Activated CD8-positive, alpha-beta memory T cell treated with anti-CD3 and anti-CD28 coated beads for 36 hours (primary cell): ENCODE measurements around the gene HPS1. TPM values are rescaled to one million over a fixed set of nuclear protein-coding genes. Genes with fewer than 3 reads are reported as not detected.

Experiments
- CTCF ChIA-PET: fragments of 350-600 bp; sonication (Branson Sonifier 250); formaldehyde crosslinking; loops from one replicate; lab custom pipeline; 2021; ENCODE audit warnings: antibody characterized with exemption; lab: Charles Lee
- POLR2A ChIA-PET: fragments of 350-600 bp; sonication (Branson Sonifier 250); formaldehyde crosslinking; loops from one replicate; lab custom pipeline; 2021; ENCODE audit warnings: antibody characterized with exemption; lab: Charles Lee
- total RNA-seq, 2 experiments: library from RNA; stranded (reverse); gene quantifications; one replicate each; pipeline ENCODE4 v1.2.3, GENCODE V29; 2021

The HPS1 gene
- total RNA-seq, 2 experiments from 2014 or later = 47.5 to 47.8 TPM

- ChIA-PET CTCF (no interaction called here), POLR2A (no interaction called here)
Observed at GRCh38 chr10:98417973-98418664, 28.6 kb downstream of the HPS1 start.

GRCh38 chr10:98417481-98417959 lies 29.2 kb downstream of the HPS1 start:
- POLR2A ChIA-PET = no interaction called here

DNA sequence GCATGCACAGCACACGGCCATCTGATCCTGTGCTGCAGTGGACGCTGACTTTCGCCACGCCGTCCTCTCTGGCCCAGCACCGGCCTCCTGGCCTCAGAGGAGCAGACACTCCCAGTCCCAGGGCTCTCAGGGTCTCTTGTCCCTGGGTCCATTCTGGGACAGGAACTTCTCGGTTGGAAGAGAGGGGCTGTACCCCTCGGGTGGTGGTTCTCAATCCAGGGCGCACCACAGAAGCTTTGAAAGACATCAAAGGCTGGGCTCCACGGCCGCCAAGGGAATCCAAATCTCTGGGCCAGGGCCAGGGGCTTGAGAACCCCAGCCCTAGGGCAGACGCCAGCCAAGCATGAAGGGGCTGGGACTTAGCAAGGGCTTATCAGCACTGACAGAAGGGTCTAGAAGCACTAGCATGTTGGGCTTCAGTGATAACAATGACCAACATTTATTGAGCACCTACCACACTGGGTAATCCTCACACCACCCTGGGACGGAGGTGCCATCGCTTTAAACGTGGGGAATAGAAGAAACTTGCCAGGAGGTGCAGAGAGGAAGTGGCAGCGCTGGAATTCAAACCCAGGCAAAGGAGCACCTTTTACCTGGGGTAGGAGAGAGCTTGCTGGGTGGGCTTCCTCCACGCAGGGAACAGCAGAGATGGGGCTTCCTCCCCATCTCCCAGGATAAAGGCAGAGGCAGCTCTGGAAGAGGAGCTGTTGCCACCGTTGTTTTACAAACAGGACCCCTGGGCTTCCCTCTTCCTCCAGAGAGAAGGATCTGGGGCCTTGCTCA lies 29.9 kb downstream of the HPS1 start:
- CTCF ChIA-PET = no interaction called here
- POLR2A ChIA-PET = no interaction called here

More at GRCh38 chr10:98417481-98417959, 29.2 kb downstream of the HPS1 start:
- CTCF ChIA-PET = no interaction called here

- CTCF ChIA-PET = no interaction called here
- POLR2A ChIA-PET = interaction anchor here (0.5 kb wide), 1 partner anchor 1200 kb away, joined by 9 read pairs; no protein-coding TSS in a partner anchor
Observed at GRCh38 chr10:98415731-98416119, 31.0 kb downstream of the HPS1 start.

DNA sequence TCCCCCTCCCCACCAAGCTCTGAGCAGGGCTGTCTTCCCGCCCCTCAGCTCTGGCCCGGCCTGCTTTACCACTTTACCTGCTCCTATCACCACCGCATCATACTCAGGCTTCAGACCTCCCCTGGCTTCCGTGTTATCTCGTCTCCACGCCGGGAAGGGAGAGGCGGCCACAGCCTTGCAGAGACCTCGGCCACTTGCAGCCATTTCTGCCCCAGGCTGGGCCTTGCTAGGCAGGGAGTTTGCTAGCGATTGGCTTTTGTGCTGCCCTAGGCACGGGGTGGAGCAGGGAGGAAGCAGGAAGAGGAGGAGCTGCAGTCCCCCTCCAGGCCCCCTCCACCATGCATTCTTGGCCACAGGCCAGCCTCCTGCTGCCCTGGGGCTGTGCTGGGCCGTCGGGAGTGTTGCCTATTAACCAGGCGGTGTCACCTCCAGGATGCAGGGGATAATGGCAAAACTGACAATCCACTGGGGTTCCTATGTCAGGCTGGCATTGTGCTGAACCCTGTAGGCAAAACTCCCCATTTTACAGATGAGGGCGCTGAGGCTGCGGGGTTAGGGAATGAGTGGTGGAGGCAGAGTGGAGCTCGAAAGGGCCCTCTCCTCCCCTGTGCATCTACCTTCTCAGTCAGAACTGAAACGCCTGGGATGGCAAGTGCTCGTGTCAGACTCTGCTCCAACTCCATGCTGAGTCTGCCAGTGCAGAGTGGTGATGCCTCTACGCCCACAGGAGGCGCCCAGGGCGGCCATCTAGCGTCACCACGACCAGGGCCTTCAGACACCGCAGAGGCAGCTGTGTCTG lies 31.6 kb downstream of the HPS1 start, which contains the start of gene PYROXD2:
TSS of gene PYROXD2 (minus strand) at position 251 of the 799 bp plus-strand sequence. CDS start at position 204, 47 bp downstream.
- ChIA-PET CTCF (interaction anchor here (1.4 kb wide), 1 partner anchor 11 kb away, joined by 3 read pairs; no protein-coding TSS in a partner anchor), POLR2A (interaction anchor here (0.5 kb wide), 1 partner anchor 1200 kb away, joined by 9 read pairs; no protein-coding TSS in a partner anchor)

DNA sequence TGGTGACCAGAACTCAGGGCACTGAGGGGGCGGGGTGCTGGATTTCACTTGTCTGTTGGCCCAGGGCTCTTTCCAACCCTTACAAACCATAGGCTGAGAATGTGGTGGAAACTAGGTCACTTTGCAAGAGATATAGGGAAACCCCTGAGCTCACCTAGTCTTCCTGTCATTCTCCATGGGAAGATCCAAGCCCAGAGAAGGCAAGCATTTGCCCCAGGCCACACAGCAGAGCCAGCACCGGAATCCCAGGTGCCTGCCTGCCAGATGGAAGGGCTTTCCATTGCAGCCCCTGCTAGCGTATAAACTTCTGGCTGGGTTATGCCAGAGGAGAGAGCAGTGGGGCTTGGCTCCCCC lies 32.2 kb downstream of the HPS1 start:
- ChIA-PET POLR2A (no interaction called here), CTCF (interaction anchor here (1.4 kb wide), 1 partner anchor 10 kb away, joined by 3 read pairs; no protein-coding TSS in a partner anchor)

- ChIA-PET POLR2A (no interaction called here), CTCF (interaction anchor here (1.4 kb wide), 1 partner anchor 11 kb away, joined by 3 read pairs; no protein-coding TSS in a partner anchor)
Observed at GRCh38 chr10:98411768-98412167, 35.0 kb downstream of the HPS1 start.

DNA sequence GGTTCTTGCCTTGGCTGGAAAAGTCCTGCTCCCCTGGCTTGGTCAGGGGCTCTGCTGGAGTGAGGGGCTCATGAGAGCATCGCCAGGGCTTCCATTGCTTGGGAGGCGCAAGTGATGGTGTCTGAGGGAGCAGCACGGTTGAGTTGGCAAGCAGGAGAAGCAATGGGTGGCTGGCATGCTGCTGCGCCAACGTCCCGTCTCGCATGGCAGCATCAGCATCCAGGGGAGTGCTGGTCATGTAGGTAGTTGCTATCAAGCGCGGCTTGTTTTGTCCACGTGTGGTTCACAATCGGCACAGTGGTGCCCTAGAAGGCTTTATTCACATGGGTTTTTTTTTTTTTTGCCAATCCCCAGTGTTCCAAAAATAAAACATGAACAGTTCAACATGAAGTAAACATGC lies 35.6 kb downstream of the HPS1 start:
- POLR2A ChIA-PET = no interaction called here
- CTCF ChIA-PET = interaction anchor here (1.4 kb wide), 1 partner anchor 11 kb away, joined by 3 read pairs; no protein-coding TSS in a partner anchor

DNA sequence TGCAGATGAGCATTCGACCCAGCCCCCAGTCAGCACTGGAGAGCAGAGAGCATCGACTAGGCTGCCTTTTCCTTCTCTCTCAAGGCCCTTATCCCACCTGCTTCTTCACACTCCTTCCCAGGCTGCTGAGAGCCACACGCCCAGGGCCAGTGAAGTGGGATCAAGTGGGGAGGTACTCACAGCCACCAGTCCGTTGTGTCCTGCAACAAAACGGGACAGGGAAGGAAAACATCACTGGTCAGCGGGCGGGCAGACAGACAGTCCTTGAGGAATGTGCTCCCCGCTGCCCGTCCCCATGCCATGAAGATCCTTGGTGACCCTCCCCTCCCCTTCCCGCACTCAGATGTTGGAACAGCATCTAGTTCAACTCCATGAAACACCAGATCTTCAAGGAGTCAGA lies 36.0 kb downstream of the HPS1 start:
- POLR2A ChIA-PET = no interaction called here
- CTCF ChIA-PET = interaction anchor here (1.4 kb wide), 1 partner anchor 12 kb away, joined by 3 read pairs; no protein-coding TSS in a partner anchor

DNA sequence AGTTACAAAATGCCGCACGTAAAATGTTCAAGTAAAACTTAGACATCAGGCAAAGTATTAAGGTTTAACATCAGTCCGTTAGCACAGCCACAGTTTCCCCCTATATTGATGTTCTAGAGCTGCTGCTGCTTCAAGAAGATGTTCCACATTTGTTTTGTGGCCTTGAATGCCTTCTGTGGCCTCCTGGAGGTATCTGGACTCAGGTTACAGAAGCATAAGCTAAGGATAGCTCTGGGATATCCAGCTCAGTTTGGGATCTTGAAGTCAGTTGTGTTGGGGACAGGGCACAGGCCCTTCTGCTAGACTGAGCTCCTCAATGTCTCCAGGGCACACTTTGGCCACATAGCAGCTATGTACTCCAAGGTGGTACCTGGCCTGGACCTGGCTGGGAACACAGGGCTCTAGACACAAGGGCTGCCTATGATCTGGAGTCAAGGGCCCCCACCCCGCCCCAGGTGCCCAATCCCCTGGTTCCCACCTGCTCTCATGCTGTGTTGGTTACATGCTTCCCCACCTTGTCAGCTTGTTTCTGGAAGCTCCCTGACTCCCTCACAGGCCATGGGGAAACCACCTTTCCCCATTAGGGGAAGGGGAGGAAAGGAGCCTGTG lies 36.5 kb downstream of the HPS1 start:
- ChIA-PET CTCF (no interaction called here), POLR2A (no interaction called here)

DNA sequence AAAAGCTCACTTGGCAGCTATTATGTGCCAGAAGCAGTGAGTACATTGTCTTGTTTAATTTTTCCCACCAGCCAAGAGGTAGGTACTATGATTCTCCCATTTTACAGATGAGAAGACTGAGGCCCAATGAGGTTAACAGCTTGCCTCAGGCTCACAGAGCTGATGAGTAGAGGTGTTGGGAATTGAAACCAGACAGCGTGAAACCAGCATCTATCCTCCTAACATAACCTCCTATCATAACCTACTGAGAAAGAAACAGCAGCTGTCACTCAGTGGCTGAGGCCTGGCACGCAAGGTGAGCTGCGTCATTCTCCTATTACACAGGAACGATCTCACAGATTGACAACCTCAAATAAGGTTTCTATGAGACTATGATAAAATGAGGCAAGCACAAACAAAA lies 37.9 kb downstream of the HPS1 start:
- ChIA-PET CTCF (no interaction called here), POLR2A (no interaction called here)

GRCh38 chr10:98407744-98408241 lies 38.9 kb downstream of the HPS1 start:
- CTCF ChIA-PET = no interaction called here
- POLR2A ChIA-PET = no interaction called here

- ChIA-PET POLR2A (no interaction called here), CTCF (no interaction called here)
Observed at GRCh38 chr10:98407017-98407743, 39.6 kb downstream of the HPS1 start.

- ChIA-PET POLR2A (no interaction called here), CTCF (no interaction called here)
Observed at GRCh38 chr10:98405422-98405821, 41.3 kb downstream of the HPS1 start.

DNA sequence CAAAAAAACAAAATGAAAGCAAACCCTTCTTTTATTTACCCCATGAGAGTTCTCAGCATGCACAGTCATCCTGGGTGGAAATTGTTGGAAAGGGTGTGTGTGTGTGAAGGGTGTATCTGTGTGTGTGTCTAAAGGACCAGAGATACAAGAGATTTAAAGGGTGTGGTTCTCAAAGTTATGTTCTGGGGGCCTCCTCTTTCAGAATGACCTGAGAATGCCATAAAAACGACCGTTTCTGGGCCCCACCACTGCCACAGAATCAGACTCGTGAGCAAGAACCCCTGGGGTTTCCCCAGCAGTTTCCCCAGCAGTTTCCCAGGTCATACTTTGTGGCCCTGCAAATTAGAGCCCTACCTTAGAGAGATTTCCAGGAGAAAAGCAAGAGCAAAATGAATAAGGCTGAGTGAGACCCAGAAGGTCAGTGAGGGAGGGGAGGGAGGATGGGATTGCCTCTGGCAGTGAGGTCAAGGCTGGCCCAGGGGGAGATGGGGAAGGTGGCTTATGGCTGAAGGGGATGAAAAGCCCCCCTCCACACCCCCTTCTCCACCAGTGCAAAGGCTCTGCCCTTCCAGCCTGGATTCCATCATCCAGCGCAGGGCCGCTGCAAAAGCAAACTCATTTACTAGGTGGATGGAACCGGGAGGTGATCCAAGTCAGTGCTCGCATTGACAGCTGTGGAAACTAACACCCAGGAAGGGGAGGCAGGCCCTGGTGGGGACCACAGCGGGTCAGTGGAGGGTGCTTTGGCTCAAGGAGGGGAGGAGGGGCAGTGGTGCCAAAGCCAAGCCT lies 42.0 kb downstream of the HPS1 start:
- CTCF ChIA-PET = interaction anchor here (1.1 kb wide), 1 partner anchor 9 kb away, joined by 3 read pairs; no protein-coding TSS in a partner anchor
- POLR2A ChIA-PET = no interaction called here

DNA sequence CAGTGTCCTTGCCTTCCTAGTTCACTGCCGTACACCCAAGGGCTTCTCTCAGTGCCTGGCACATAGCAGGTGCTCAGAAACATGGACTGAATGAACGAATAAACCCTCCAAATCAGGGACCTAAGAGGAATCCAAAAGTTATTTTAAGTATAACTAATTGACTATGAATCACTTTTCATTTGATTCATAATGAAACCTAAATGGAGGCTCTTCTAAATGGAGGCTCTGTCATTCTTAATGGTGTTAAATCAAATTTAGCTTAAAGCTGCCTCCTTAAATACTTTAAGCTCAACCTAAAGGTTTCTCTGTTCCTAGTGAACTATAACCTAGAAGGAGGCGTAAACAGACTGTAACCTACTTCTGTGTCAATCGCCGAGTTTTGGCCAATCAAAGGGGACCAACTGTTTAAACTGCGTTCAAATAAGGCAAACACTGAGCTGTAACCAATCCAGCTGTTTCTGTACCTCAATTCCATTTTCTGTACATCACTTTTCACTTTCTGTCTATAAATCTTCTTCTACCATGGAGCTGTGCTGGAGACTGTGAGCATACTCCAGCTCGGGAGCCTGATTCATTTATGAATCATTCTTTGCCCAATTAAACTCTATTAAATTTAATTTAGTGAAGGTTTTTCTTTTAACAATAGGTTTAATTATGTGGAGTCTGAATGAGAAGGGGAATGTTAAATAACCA lies 42.8 kb downstream of the HPS1 start:
- ChIA-PET CTCF (interaction anchor here (1.1 kb wide), 1 partner anchor 10 kb away, joined by 3 read pairs; no protein-coding TSS in a partner anchor), POLR2A (no interaction called here)
